ENCODE measurements around the gene PRKAG2.

The PRKAG2 gene

DNA sequence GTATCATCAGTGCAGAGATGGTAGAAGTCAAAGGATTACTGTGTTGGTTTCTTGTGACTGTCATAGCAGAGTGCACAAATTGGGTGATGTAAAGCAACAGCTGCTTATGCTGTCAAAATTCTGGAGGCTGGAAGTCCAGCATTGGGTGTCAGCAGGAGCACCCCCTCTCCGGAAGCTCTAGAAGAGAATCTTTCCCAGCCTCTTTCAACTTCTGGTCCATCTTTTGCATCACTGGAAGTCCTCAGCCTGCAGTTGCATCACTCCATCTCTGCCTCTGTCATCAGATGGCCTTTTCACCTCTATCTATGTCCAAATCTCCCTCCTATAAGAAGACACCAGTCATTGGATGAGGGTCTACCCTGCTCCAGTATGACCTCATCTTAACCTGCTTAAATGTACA, 43.6 kb upstream of the PRKAG2 start:
- TF ChIP-seq, protein P1, sequence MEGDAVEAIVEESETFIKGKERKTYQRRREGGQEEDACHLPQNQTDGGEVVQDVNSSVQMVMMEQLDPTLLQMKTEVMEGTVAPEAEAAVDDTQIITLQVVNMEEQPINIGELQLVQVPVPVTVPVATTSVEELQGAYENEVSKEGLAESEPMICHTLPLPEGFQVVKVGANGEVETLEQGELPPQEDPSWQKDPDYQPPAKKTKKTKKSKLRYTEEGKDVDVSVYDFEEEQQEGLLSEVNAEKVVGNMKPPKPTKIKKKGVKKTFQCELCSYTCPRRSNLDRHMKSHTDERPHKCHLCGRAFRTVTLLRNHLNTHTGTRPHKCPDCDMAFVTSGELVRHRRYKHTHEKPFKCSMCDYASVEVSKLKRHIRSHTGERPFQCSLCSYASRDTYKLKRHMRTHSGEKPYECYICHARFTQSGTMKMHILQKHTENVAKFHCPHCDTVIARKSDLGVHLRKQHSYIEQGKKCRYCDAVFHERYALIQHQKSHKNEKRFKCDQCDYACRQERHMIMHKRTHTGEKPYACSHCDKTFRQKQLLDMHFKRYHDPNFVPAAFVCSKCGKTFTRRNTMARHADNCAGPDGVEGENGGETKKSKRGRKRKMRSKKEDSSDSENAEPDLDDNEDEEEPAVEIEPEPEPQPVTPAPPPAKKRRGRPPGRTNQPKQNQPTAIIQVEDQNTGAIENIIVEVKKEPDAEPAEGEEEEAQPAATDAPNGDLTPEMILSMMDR (IDR thresholded peaks at IDR 0.05) = no peak

DNA sequence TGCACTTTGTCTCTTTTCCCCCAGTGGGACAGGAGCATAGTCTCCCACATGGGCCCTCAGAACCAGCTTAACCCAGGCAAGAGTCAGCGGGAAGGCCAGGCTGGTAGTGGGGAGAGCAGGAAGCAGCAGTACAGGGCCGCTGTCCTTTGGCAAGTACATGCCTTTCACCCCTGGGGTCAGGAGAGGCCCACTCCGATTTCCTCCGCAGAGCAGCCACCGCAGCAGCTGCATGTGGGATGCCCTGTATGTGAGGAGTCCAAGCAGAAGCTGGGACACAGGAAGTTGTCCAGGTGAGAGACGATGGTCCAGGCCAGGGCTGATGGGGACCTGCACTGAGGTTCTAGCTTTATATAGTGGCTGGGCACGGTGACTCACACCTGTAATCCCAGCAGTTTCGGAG, 42.7 kb upstream of the PRKAG2 start:
- TF ChIP-seq, protein P1 (IDR thresholded peaks at IDR 0.05) = no peak

DNA sequence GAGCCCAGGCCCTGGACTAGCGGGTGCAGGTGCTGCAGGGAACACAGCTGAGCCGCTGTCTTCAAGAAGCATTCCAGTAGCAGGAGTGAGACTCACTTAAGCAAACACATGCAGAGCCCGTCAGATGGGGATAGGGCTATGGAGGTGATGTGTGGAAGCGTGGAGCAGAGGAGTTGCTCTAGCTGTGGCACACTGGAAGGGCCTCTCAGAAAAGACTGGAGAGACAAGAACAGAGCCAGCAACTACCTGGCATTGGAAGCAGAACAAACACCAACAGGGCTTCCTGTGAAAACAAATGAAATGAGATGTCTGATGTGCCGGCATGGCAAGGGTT, 41.6 kb upstream of the PRKAG2 start:
- TF ChIP-seq, protein P1 (IDR thresholded peaks at IDR 0.05) = no peak

DNA sequence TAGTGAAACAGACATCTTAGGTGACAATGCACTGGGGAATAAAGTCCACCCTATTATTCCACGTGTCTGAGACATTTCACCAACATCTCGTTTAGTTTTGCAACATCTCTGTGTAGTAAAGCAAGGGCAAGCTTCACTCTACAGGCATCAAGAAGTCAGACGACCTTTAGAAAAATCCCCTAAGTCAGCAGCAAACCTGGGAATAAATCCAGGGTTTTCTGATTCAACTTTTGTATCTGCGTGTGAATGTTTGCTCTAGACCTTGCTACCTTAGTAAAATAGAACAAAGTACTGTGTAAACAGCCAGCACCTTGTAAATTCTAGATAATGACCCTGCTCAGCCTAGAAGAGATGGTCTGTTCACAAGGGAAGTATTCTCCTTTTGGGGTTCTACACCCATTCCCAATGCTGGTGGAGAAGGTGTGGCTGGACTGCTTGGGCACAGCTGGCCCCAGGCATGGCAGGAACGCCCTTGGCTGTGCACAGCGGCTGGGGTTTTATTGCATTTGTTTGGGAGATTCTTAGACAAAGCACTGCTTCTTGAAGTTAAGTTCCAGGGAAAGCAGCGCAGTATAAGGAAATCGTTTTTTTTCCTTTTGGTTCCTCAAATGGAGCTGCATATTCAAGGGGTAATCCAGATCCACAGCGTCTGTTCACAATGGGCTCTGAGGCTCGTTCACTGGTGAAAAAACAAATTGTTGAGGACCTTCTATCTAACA, 41.0 kb upstream of the PRKAG2 start:
- TF ChIP-seq, protein P1 (IDR thresholded peaks at IDR 0.05) = no peak

DNA sequence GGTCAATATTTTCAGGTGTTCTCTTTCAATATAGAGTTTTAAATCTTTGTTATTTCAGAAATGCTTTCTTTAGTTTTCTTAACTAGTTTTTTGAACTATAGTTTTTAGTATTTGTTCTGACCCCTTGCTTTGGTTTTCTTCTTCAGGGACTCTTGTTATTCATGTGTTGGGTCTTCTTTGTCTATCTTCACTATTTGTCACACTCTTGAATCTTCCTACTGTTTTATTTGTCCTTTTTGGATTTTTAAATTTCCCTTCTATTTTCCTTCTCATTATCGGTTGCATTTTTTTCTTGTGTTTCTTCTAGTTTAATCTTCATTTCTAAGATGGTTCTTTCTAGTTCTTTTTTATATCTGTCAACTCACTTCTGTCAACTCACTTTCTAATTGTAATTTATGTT, 37.1 kb upstream of the PRKAG2 start:
- TF ChIP-seq, protein P1 (IDR thresholded peaks at IDR 0.05) = no peak

DNA sequence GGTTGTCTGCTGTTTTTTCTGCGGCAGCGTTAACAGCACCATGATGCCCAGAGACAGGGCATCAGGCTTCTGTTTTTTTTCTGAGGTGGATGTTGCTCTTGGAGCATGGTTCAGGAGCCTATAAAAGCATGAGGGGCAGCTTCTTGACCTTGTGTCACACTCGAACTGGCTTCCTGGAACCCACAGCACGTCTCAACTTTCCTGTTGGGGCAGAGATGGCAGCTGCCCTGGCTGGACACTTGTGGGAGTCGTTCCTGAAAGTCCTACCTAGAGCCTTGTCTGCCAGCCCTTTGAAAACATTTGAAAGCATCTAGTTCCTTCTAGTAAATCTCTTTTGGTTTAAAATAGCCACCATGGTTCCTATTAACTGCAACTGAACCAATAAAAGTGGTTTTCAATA, 28.9 kb upstream of the PRKAG2 start:
- TF ChIP-seq, protein P1 (IDR thresholded peaks at IDR 0.05) = no peak

DNA sequence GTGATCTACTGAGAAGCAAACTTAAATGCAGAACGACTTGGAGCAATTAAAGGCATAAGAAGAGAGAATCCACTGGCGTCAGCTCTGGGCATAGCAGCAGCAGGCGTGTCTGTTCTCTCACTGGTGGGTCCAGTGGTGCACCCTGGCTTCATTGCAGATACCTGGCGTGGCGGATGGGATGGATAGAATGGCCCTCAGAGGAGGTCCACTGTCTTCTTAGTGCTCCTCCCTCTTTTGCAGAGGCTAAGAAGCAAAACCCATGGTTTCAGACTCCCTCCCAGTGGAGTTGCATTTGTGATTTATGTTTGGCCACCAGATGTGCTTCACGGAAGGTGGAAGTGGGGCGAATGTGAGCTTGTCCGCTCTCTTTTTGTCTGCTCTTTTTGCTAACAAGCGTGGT, 28.4 kb upstream of the PRKAG2 start:
- TF ChIP-seq, protein P1 (IDR thresholded peaks at IDR 0.05) = no peak

DNA sequence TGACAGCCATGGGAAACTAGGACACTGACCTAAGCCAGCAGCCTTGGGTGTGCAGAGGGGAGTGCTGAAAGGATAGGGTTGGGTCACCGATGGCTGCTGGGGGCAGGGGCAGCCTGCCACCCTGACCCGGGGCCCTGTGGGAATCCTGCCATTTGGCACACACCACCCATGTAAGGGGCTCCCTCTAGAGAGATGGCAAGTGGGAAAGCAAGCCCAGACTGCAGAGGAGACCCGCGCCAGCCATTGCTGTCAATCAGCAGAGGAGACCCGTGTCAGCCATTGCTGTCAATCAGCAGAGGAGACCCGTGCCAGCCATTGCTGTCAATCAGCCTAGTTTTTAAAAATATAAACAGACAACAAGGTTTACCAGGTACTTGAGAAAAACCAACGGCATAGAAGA, 27.4 kb upstream of the PRKAG2 start:
- TF ChIP-seq, protein P1 (IDR thresholded peaks at IDR 0.05) = no peak

All from LNCAP (cell line).